HG02884 (cell line): ENCODE data around the gene GALNT6.
"Not testable (repeated sequence)": the region's sequence is repeated elsewhere in the genome, so short reads cannot be mapped to it uniquely, and the experiment has no call there.

ENCODE experiments used
- ATAC-seq: cut with Tn5 transposase; IDR thresholded peaks from one replicate; pipeline ENCODE4 v1.9.1; 2021; ENCODE audit warnings: mild to moderate bottlenecking, moderate library complexity; ENCODE audit not compliant: unreplicated experiment

GALNT6 gene

GRCh38 chr12:51361161-51362016 lies 29.8 kb downstream of the GALNT6 start:
- ATAC-seq: no peak

DNA sequence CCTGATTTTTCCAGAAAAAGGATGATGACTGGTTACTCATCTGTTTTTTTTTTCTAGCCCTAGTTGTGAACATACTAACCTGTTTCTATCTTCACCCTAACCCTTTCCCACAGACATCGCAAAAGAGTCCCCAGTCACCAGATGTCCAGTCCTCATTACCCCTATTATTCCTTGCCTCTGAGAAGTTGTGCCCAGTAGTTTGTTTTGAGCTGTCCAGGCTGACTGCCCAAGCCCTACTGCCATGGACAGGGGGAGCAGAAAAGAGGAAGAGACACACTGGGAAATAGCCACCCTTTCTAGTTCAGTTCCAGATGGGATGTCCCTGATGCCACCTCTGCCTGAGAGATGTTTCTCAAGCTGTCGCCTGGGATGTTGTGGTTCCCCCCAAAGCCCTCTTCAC lies 30.9 kb downstream of the GALNT6 start:
- ATAC-seq: no peak

- ATAC-seq: no peak
Measured at GRCh38 chr12:51359851-51360250, 31.4 kb downstream of the GALNT6 start.

- no peak for ATAC-seq
Measured at GRCh38 chr12:51358496-51358895, 32.7 kb downstream of the GALNT6 start.

GRCh38 chr12:51357374-51358047 lies 33.7 kb downstream of the GALNT6 start:
- peak; percentile 62 for ATAC-seq

DNA sequence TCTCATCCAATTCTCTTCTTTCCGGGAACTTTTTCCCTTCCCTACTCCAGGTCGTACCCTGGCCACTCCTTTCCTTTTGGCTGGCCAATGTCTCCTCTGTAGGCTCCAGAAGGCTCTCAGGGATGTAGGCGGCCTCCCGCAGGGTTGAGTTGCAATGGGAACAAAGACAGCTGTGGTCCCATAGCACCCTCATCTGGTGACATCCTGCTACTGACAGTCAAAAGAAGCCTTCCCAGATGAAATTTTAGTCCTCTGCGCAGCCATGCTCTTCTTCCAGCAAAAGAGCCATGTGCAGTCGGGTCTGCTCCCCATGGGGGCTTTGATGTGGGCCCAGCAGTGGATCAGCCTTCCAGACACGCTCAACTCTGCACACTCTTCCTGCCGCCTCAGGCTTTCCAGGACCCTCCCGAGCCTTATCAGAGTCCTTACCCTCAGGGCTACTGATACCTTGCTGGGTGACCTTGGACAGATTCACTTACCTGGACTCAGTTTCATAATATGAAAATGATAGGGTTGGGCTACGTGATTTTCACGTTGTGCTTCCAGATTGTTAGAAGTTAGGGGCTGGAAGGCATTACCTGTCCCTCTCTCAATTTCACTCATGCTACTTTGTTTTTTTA lies 39.2 kb downstream of the GALNT6 start:
- ATAC-seq: no peak

- ATAC-seq: no peak
Measured at GRCh38 chr12:51349026-51349425, 42.2 kb downstream of the GALNT6 start.

DNA sequence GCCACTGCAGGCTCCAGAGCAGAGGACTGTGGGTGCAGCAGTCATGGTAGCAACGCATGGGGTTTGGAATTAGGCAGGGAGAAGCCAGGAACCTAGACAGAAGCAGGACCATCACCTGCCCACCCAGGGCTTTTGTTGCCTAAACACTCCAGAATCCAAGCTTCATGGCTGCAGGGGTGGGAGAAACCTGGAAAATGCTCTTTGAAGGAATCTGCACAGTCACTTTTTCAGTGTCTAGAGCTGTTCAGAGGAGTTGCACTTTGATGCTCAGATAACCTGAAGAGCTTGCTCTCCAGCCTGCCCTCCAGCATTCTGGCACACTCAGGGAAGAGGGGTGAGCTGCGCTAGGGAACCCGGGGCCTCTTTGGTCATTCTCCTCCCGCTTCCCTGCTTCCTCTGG lies 43.1 kb downstream of the GALNT6 start:
- no peak for ATAC-seq

- ATAC-seq: no peak
Measured at GRCh38 chr12:51346581-51346980, 44.6 kb downstream of the GALNT6 start, which contains the start of gene CELA1. CELA1 (minus strand) TSS chr12:51346679; CDS start chr12:51346638, 41 bp downstream.

GRCh38 chr12:51345681-51346080 lies 45.5 kb downstream of the GALNT6 start:
- no peak for ATAC-seq

- no peak for ATAC-seq
Measured at GRCh38 chr12:51343201-51343600, 48.0 kb downstream of the GALNT6 start.

- no peak for ATAC-seq
Measured at GRCh38 chr12:51342416-51342815, 48.8 kb downstream of the GALNT6 start.

DNA sequence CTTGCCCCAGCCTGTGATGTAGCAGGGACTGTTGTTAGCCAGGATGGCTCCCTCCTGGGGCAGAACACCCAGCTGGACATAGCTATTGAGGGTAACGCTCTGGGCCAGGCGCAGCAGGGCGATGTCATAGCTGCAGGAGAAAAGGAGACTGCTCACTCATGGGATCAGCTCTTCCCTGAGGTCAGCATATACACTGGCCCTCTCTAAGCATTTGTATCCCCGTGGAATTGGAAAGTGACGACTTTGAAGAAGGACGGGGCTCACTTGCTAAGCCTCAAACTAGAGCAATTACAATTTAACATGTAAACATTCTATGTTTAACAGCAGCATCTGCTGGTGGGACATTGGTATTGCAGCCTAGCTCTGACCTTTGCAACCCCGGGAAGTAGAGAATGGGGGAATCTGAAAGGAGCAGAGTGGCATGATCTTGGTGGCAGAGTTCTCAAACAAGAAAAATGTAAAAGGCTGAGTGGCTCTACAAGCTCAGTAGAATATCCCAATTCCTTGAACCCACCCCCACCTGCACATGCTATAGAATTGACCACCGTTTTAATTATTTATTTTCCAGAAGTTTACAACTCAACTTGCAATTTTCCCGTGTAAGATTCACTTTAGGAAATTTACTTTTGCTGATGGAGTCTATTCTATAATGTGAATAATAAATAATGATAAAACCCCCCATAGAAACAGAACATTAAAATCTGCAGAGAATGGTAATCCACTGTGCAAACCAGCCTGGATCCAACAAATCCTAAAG lies 49.8 kb downstream of the GALNT6 start:
- ATAC-seq: no peak

- no peak for ATAC-seq
Measured at GRCh38 chr12:51339750-51340149, 51.5 kb downstream of the GALNT6 start.

DNA sequence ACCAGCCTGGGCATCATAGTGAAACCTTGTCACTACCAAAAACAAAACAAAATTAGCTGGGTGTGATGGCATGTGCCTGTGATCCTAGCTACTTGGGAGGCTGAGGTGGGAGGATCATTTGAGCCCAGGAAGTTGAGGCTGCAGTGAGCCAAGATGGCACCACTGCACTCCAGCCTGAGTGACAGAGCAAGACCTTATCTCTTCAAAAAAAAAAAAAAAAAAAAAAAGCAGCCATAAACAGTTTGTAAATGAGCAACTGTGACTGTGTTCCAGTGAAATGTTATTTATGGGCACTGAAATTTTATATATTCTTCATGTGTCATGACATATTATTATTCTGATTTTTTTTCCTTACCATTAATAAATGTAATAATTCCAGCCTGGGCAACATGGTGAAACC lies 53.9 kb downstream of the GALNT6 start:
- ATAC-seq: not testable (repeated sequence)

GRCh38 chr12:51335931-51336330 lies 55.3 kb downstream of the GALNT6 start:
- ATAC-seq: no peak

- ATAC-seq: no peak
Measured at GRCh38 chr12:51334764-51335163, 56.4 kb downstream of the GALNT6 start.

GRCh38 chr12:51333536-51333935 lies 57.7 kb downstream of the GALNT6 start:
- no peak for ATAC-seq

DNA sequence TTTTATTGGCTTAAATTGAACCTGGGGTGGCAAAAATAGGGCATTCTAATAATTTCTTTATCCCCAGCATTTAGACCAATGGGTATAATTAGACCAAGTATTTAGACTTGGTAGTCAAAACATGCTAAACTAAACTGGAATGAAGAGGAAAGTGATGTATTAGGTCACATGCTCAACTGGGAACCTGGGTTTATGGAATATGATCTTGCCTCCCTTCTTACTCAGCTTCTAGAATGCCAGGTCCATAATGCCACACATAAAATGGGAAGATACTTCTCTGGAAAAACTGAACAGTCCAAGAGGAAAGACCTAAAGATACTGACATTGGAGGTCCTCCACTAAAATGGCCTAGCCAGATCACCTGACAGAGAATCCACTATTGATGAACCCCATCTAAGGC lies 61.0 kb downstream of the GALNT6 start:
- ATAC-seq: no peak

- no peak for ATAC-seq
Measured at GRCh38 chr12:51329742-51330141, 61.5 kb downstream of the GALNT6 start.

GRCh38 chr12:51328587-51328986 lies 62.6 kb downstream of the GALNT6 start:
- ATAC-seq: no peak
